Measurements from ENCODE around the gene CMTM2. TPM values are rescaled to one million over a fixed set of nuclear protein-coding genes. Genes with fewer than 3 reads are reported as not detected.
A peak's percentile ranks its signal among the peaks of the same experiment; 100 is the strongest.

The CMTM2 gene
- total RNA-seq, 1 donor from 2014 or later = not detected

DNA sequence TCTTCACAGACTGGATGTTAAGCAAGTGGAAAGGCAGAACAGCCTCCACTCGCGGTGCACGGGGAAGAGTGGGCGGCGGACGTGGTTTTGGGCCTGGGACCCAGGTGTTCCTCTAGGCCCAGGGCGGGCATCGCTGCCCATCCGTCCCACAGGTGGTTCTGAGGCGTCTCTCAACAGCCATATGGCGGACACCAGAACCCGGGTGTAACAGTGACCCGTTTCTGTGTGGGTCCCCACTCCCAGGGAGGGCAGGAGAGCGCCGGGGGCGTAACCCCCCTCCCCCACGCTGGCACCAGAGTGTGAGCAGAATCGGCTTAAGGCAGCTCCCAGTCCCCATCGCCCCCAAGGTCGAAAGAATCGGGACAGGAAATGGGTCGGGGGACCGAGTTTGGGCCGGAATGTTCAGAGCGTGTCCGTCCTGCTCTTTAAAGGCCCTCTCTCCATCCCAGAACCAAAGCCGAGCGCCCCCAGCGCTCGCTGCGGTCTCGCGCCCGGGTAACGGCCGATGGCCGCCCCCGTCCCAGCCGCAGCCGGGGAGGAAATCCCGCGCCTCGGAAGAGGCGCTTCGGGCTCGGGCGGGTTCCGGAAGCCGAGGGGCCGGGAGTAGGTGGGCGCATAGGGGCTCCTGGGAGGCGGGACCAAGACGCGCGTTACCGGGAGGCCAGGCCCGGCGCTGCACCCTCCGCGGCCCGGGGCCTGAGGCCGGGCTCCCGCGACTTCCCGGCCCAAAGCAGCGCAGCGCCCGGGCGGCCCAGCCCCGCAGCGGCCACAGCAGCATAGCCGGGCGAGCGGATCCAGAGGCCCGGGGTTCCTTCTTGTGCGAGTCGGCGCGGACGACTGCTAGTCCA, 29.8 kb upstream of the CMTM2 start, which contains the start of gene TK2:
TSS of gene TK2 (minus strand) at position 839 of the 848 bp plus-strand sequence. CDS start at position 778, 61 bp downstream.
- peaks cover 17% of the 10 kb centered on the region for H3K36me3 Mint-ChIP-seq (ENCODE audit: unreplicated experiment)
- TF ChIP-seq, protein P1, sequence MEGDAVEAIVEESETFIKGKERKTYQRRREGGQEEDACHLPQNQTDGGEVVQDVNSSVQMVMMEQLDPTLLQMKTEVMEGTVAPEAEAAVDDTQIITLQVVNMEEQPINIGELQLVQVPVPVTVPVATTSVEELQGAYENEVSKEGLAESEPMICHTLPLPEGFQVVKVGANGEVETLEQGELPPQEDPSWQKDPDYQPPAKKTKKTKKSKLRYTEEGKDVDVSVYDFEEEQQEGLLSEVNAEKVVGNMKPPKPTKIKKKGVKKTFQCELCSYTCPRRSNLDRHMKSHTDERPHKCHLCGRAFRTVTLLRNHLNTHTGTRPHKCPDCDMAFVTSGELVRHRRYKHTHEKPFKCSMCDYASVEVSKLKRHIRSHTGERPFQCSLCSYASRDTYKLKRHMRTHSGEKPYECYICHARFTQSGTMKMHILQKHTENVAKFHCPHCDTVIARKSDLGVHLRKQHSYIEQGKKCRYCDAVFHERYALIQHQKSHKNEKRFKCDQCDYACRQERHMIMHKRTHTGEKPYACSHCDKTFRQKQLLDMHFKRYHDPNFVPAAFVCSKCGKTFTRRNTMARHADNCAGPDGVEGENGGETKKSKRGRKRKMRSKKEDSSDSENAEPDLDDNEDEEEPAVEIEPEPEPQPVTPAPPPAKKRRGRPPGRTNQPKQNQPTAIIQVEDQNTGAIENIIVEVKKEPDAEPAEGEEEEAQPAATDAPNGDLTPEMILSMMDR (IDR thresholded peaks at IDR 0.05) = peak; percentile 25
- H3K9me3 Mint-ChIP-seq (ENCODE audit: unreplicated experiment) = no peaks in the 10 kb centered on the region
- H3K4me1 Mint-ChIP-seq (ENCODE audit: unreplicated experiment) = peaks cover 54% of the 10 kb centered on the region
- DNase-seq (ENCODE audit: extremely low spot score, unreplicated experiment) = peak; percentile 90
- peak within 1 kb of the TSS; percentile 83 for H3K4me3 Mint-ChIP-seq (ENCODE audit: unreplicated experiment)
- no peaks in the 10 kb centered on the region for H3K27me3 Mint-ChIP-seq (ENCODE audit: unreplicated experiment)
- peak within 1 kb of the TSS; percentile 93 for H3K27ac Mint-ChIP-seq (ENCODE audit: unreplicated experiment)

- Mint-ChIP-seq H3K27me3 (ENCODE audit: unreplicated experiment) (no peaks in the 10 kb centered on the region), H3K27ac (ENCODE audit: unreplicated experiment) (peak overlapping the region; percentile 90), H3K4me3 (ENCODE audit: unreplicated experiment) (peak overlapping the region; percentile 93), H3K9me3 (ENCODE audit: unreplicated experiment) (no peaks in the 10 kb centered on the region), H3K4me1 (ENCODE audit: unreplicated experiment) (peaks cover 63% of the 10 kb centered on the region), H3K36me3 (ENCODE audit: unreplicated experiment) (peaks cover 13% of the 10 kb centered on the region)
- TF ChIP-seq, protein P1 (IDR thresholded peaks at IDR 0.05) = no peak
- DNase-seq (ENCODE audit: extremely low spot score, unreplicated experiment) = no peak
Measured at GRCh38 chr16:66551348-66551759, 27.9 kb upstream of the CMTM2 start.

GRCh38 chr16:66551788-66552285, 27.4 kb upstream of the CMTM2 start:
- Mint-ChIP-seq H3K9me3 (ENCODE audit: unreplicated experiment) (no peaks in the 10 kb centered on the region), H3K4me3 (ENCODE audit: unreplicated experiment) (peak overlapping the region; percentile 93), H3K4me1 (ENCODE audit: unreplicated experiment) (peaks cover 63% of the 10 kb centered on the region), H3K36me3 (ENCODE audit: unreplicated experiment) (peaks cover 13% of the 10 kb centered on the region), H3K27me3 (ENCODE audit: unreplicated experiment) (no peaks in the 10 kb centered on the region), H3K27ac (ENCODE audit: unreplicated experiment) (peak overlapping the region; percentile 90)
- no peak for DNase-seq (ENCODE audit: extremely low spot score, unreplicated experiment)
- TF ChIP-seq, protein P1 (IDR thresholded peaks at IDR 0.05) = no peak

DNA sequence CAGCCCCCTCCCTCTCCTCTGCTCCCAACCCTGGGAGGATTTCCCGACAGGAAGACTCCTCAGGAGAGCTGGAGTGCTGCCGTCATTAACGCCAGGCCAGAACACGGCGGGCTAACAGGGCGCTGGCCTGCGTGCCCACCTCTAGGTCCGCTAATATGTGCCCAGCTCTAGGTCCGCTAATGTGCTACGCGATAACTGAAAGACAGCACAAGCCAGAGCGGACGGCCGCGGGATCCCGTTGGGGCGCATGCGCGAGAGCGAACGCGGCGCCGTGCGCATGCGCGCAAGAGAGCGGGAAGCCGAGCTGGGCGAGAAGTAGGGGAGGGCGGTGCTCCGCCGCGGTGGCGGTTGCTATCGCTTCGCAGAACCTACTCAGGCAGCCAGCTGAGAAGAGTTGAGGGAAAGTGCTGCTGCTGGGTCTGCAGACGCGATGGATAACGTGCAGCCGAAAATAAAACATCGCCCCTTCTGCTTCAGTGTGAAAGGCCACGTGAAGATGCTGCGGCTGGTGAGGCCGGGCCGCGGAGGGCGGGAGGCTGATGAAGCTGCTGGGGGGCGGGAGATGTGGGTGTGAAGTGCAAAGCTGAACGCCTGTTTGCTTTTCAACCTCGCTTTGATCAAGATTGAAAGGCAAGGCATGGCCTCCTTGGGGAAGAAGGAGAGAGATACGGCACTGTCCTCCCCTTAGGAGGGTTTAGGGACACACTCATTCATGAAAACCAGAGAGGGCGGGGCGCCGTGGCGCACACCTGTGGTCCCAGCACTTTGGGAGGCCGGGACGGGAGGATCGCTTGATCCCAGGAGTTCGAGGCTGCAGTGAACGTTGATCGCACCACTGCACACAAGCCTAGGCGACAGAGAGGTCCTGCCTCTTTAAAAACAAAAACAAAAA, 26.7 kb upstream of the CMTM2 start, which contains the start of gene CKLF:
TSS of gene CKLF (plus strand) at position 291 of the 892 bp plus-strand sequence. CDS start at position 431, 140 bp downstream.
- H3K9me3 Mint-ChIP-seq (ENCODE audit: unreplicated experiment) = no peaks in the 10 kb centered on the region
- TF ChIP-seq, protein P1 (IDR thresholded peaks at IDR 0.05) = no peak
- H3K4me1 Mint-ChIP-seq (ENCODE audit: unreplicated experiment) = peaks cover 63% of the 10 kb centered on the region
- H3K27me3 Mint-ChIP-seq (ENCODE audit: unreplicated experiment) = no peaks in the 10 kb centered on the region
- peak; percentile 97 for DNase-seq (ENCODE audit: extremely low spot score, unreplicated experiment)
- H3K27ac Mint-ChIP-seq (ENCODE audit: unreplicated experiment) = peak within 1 kb of the TSS; percentile 90
- H3K4me3 Mint-ChIP-seq (ENCODE audit: unreplicated experiment) = peak within 1 kb of the TSS; percentile 93
- peaks cover 12% of the 10 kb centered on the region for H3K36me3 Mint-ChIP-seq (ENCODE audit: unreplicated experiment)
